IPS-20b (cell line): ENCODE measurements around the gene PAX8.

Experiments
- H3K27ac ChIP-seq: one replicate; pipeline ENCODE4 v1.5.1; 2013; ENCODE audit warnings: low read length
- H3K27me3 ChIP-seq: 2 replicates; pipeline ENCODE4 v1.6.1; 2013; ENCODE audit warnings: mild to moderate bottlenecking, low read length, inconsistent platforms; ENCODE audit not compliant: insufficient read depth
- H3K36me3 ChIP-seq: 2 replicates; pipeline ENCODE4 v1.6.1; 2013; ENCODE audit warnings: low read depth, mild to moderate bottlenecking, inconsistent platforms, low read length, moderate library complexity; ENCODE audit not compliant: insufficient read depth
- H3K4me1 ChIP-seq: 2 replicates; pipeline ENCODE4 v1.6.1; 2013; ENCODE audit warnings: mild to moderate bottlenecking, control low read depth, inconsistent platforms, low read length, moderate library complexity; ENCODE audit not compliant: insufficient read depth
- H3K4me3 ChIP-seq: 2 replicates; pipeline ENCODE4 v1.5.1; 2013; ENCODE audit warnings: mild to moderate bottlenecking, low read length, inconsistent platforms
- H3K9ac ChIP-seq: 2 replicates; pipeline ENCODE4 v1.6.1; 2013; ENCODE audit warnings: low read depth, mild to moderate bottlenecking, inconsistent platforms, low read length, moderate library complexity
- H3K9me3 ChIP-seq: 2 replicates; pipeline ENCODE4 v1.6.1; 2013; ENCODE audit warnings: mild to moderate bottlenecking, low read depth, low read length, inconsistent platforms; ENCODE audit not compliant: insufficient read depth

Gene PAX8

DNA sequence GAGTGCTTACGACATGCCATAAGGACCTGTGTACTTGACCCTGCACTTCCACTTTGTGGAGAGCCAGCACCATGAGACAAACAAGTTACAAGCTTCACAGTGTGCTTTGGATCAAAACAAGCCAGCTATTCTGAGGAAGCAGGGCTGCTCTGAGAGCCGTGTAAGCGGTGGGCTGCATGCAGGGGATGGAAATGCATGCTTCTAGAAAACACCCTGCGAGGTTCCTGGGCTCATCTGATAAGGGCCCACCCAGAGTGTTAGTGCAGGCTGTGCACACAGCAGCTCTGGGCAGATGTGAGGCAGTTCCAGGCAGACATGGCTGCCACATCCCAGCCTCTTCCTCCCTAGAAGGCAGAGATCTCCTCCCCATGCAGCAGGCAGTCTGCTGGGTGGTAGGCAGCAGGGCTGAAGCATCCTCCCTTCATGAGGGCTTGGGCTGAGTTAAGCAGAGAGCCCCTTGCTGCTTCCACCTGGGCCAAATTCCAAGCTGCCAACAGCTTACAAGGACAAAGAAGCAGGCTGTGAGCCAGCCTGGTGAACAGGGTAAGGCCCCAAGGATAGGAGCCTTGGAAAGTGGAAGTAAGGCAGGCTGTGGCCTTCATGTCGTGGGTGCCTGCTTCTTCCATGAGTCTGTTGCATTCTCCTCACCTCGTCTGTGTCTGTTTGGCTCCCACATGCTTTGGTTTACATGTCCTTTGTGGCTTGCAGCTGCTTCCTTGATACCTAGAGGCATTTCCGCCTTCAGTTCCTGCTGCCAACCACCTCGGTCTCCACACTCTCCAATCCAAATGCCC, 97.3 kb downstream of the PAX8 start:
- Histone ChIP-seq H3K36me3 (no peaks in the 10 kb centered on the region), H3K9ac (no peak overlapping the region), H3K9me3 (no peaks in the 10 kb centered on the region), H3K4me1 (no peaks in the 10 kb centered on the region), H3K4me3 (no peak overlapping the region), H3K27ac (no peak overlapping the region), H3K27me3 (no peaks in the 10 kb centered on the region)

DNA sequence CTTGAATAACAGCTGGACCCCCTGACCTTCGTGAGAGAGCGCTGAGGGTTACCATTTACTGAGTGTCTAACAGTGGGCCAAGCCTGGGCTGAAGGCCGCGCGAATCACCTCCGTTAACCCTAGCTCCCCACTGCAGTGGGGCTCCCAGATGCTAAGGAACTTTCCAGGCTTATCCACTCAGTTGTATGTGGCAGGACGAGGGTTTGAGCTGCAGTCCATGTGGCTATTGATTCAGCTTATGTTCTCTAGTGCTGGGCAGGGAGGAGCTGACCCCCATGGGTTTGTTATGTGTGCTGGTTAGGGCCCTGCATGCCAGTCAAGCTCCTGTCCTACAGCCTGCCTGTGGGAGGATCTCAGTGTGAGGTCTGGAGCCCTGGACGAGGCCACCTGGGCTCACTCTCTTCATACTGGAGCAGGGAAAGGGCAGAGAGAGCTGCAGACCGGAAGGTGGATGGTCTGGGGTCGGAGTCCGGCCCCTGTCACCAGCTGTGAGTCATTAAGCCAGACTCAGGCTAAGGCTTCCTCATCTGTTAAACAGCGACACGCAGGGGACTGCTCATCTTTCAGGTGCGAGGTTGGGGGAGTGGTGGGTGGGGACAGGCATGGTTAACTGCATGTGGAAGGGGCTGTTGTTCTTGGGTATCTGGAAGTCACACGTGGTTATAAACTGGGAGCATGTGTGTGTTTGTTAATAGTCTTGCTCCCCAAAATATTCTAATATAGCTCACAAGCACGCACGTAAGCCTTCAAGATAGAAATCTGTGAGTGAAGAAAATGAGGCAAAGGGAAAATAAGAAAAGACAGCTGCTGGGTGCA, 98.4 kb downstream of the PAX8 start:
- Histone ChIP-seq H3K27me3 (no peaks in the 10 kb centered on the region), H3K9ac (no peak overlapping the region), H3K4me1 (no peaks in the 10 kb centered on the region), H3K4me3 (no peak overlapping the region), H3K9me3 (no peaks in the 10 kb centered on the region), H3K36me3 (no peaks in the 10 kb centered on the region), H3K27ac (no peak overlapping the region)

DNA sequence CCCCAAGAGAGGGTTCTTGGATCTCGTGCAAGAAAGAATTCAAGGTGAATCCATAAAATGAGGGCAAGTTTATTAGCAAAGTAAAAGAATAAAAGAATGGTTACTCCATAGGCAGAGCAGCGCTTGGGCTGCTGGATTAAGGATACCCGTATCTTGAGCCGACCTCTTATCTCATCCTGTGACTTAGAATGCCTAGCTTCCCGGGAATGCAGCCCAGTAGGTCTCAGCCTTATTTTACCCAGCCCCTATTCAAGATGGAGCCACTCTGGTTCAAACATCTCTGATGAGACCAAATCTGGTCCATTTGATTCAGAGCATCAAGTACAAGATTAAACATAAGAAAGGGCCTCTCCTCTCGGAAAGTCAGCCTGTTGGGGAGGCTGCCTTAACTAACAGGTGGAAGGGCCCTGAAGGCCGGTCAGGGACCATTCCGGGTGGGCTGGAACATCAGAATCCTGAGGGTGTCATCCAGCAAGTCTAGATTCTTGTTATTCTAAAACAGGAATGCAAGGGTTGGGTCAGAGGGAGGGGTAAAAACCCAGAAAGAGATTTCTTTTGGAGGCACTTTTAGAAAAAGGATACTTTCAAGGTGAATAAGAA, 99.2 kb downstream of the PAX8 start:
- Histone ChIP-seq H3K9me3 (no peaks in the 10 kb centered on the region), H3K4me1 (no peaks in the 10 kb centered on the region), H3K27me3 (no peaks in the 10 kb centered on the region), H3K9ac (no peak overlapping the region), H3K36me3 (no peaks in the 10 kb centered on the region), H3K4me3 (no peak overlapping the region), H3K27ac (no peak overlapping the region)

DNA sequence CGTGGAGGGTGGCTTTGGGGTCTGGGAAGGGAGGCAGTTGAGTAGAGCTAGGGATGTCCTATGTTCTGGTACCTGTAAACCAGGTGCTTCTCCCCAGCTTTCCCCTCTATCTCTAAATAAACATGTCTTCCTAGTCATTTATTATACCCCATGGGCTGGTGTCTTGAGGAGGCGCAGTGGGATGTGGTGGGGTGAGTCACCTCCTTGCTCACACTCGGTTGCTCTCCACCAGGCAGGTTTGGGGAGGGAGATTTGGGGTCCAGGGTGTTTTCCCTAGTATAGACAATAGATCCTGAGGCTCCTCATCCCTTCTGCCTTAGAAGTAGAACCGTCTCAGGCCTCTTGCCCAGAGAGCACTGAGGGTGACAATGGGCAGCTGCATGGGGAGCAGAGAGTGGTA, 99.8 kb downstream of the PAX8 start:
- Histone ChIP-seq H3K4me1 (no peaks in the 10 kb centered on the region), H3K9ac (no peak overlapping the region), H3K27ac (no peak overlapping the region), H3K9me3 (no peaks in the 10 kb centered on the region), H3K27me3 (no peaks in the 10 kb centered on the region), H3K36me3 (no peaks in the 10 kb centered on the region), H3K4me3 (no peak overlapping the region)

DNA sequence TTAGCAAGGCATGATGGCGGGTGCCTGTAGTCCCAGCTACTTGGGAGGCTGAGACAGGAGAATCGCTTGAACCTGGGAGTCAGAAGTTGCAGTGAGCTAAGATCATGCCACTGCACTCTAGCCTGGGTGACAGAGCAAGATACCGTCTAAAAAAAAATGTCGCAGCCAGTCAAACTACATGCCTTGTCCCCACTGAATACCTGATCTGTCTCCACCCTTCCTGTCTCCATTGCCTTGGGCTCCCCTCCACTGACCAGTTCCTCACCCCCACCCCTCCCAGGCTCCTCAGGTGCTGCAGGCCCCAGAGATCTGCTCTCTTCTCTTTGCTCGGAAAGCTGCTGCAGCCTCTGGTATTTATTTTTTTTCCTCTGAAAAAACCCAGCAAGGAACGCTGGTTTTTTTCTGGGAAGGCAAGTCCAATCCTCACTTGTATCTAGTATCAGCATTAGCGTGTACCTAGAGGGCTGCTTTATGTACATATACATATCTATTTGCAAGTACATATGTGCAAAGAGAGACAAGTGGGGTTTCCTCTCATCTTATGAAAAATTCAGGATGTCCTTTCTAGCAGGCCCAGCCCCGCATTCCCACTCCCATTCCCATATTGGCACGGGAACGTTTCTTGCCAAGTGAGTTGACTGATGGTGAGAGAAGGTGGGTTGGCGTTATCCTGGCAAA, 100.5 kb downstream of the PAX8 start:
- Histone ChIP-seq H3K9ac (no peak overlapping the region), H3K9me3 (no peaks in the 10 kb centered on the region), H3K27me3 (no peaks in the 10 kb centered on the region), H3K4me3 (no peak overlapping the region), H3K36me3 (no peaks in the 10 kb centered on the region), H3K27ac (no peak overlapping the region), H3K4me1 (no peaks in the 10 kb centered on the region)

DNA sequence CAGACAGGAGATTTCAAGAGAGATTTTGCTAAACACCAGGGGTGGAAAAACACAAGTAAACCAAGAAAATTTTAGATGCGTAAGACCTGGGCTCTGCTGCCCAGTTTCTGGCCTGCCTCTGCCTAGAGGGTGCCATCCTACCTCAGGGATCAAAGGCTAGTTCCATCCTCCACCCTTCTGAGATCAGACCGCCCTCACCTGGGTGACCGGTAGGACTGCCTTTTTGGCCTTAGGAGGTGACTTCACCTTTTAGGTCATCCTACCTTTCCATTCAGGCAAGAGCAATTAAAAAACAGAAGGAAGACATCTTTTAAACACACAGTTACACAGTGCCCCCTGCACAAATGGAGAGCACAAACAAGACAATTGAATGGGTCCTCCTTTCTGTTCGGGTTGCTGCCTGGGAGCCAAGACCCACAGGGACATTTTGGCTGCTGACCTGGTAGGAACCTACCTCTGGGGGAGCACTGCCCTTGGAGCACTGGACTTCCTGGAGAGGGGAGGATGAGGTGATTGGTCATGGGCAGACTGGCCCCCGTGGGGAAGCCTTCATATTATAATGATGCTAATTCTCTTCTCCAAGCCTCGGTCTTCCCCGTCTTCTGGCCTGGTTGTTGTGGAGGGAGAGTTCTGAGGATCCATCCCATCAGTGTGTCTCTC, 101.9 kb downstream of the PAX8 start:
- Histone ChIP-seq H3K9me3 (no peaks in the 10 kb centered on the region), H3K4me3 (no peak overlapping the region), H3K27ac (no peak overlapping the region), H3K9ac (no peak overlapping the region), H3K4me1 (no peaks in the 10 kb centered on the region), H3K36me3 (no peaks in the 10 kb centered on the region), H3K27me3 (no peaks in the 10 kb centered on the region)

DNA sequence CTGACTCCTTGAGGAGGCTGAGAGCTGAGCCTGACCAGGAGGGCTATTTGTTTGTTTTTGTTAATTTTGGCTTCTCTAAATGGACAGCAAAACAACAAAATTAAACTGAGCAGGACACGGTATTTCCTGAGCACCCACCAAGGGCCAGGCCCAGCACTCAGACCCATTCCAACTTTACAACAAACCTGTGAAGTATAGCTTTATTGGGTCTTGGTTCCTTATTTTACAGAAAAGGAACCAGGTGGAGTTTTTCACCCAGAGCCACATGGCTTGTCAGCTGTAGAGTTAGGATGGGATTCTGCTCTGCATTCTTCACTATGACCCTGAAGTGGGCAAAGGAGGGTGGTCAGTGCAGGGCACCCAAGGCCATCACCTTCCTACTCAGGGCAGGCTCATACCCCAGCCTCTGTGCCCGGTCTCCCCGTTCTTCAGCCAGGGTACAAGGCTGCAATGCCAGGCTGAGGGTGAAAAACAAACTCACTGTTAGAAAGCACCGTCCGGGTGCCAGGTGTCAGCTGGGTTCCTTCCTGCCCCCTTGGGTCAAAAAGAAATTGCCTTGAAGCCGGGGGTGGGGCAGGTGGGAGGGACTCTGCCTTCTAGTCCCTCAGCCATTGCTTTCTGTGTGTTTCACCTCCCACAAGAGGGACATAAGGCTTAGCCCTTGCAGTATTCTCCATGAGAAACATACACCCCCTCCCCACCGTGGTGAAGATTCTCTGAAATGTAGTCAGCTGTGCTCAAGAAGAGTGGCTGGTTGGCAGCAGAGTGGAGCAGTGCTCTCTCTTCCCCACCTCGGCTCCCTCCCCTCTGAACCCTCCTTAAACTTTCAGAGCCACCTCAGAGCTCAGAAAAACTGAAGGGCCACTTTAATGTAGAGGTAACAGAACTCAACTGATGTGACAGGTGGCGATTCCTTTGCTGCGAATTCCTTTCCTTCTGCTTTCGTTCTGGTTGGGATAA, 102.7 kb downstream of the PAX8 start:
- Histone ChIP-seq H3K27me3 (no peaks in the 10 kb centered on the region), H3K36me3 (no peaks in the 10 kb centered on the region), H3K4me3 (no peak overlapping the region), H3K27ac (no peak overlapping the region), H3K9me3 (no peaks in the 10 kb centered on the region), H3K9ac (no peak overlapping the region), H3K4me1 (no peaks in the 10 kb centered on the region)

DNA sequence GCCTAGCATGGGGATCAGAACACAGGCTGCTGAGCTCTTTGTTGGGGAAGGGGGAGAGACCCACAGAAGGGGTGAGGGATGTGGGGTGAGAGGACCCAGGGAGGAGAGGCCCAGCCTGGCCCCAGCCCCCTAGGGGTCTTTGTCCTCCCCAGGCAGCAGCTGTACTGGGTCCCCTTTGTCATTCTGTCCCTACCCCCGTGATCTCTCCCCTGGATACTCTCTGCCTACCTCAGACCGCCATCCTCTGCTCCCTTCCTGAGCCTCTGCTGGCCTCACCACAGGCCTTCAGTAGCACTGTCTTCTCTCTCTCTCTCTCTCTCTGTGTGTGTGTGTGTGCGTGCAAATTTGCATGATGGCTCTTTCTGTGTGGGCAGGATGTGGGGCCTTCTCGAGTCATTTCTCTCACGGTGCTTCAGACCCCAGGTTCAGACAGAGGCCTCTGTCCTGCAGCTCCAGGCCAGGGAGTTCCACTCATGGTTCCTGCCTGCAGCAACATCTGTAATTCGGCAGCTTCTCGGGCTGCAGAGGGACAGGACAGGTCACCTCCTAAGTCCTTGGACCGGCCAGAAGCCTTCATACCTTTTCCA, 103.6 kb downstream of the PAX8 start:
- no peaks in the 10 kb centered on the region for H3K9me3 ChIP-seq
- no peak overlapping the region for H3K9ac ChIP-seq
- no peak overlapping the region for H3K27ac ChIP-seq
- no peaks in the 10 kb centered on the region for H3K4me1 ChIP-seq
- no peak overlapping the region for H3K4me3 ChIP-seq
- no peaks in the 10 kb centered on the region for H3K36me3 ChIP-seq
- H3K27me3 ChIP-seq, result no peaks in the 10 kb centered on the region

DNA sequence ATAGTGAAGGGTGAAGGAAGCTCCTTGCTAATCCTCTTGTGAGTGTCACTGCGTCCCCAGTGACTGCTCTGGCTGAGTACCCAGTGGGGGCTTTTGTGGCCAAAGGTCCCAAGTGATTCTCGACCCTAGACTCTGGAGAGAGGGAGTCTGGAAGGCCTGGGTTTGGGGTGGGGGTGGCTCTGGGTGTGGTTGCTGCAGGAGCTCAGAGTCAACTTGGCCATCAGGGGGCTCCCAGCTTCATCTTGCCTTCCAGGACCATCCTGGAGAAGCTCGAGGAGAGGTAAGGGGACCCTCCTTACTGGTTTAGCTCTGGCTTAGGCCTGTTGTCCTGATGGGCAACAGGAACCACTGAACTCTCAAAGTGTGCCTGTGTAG, 104.4 kb downstream of the PAX8 start:
- no peak overlapping the region for H3K27ac ChIP-seq

DNA sequence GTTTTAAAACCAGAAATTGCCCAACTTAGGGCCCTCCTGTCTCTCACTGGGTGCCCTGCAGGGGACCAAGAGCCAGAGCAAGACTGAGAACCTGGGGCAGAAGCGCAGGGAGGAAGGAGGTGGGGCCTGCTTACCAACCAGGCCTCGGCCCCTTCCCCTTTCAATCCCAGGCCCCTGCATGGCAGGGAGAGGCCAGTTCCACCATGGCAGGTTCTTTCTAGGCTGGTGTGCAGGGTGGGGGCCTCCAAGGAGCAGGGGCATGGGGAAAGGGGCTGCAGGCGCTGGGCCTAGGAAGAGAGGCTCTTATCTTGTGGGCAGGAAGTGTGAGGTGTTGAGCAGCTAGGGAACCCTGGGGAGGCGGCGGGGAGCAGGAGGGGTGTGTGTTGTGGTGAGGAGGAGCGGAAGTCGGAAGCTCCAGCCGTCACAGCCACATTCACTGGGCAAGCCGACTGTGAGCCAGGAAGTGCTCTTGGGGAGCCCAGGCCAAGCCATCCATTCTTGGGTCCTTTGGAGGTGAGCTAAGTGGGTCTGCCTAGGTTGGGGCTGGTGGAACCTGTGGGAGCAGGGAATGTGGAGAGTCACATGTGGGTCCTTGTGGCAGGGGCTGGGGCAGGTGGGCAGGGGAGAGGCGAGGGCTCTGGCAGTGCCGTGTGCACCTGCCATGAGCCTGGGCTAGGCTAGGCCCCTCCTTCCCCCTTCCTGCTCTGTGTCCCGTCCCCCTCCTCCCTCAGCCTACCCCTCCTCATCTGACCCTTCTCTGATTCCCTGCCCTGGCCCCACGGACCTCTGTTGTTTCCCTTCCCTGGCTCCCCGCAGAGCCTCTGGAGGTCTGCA, 105.0 kb downstream of the PAX8 start, which contains the start of gene PSD4:
TSS of gene PSD4 (plus strand) at position 430 of the 834 bp plus-strand sequence. CDS start 8,486 bp downstream, outside the sequence.
- no peak within 1 kb of the TSS for H3K4me3 ChIP-seq
- H3K4me1 ChIP-seq, result no peaks in the 10 kb centered on the region
- no peaks in the 10 kb centered on the region for H3K9me3 ChIP-seq
- H3K27ac ChIP-seq, result no peak within 1 kb of the TSS
- no peak within 1 kb of the TSS for H3K9ac ChIP-seq
- H3K27me3 ChIP-seq, result no peaks in the 10 kb centered on the region
- no peaks in the 10 kb centered on the region for H3K36me3 ChIP-seq

More for the DNA sequence above, 104.4 kb downstream of the PAX8 start:
- H3K27me3 ChIP-seq, result no peaks in the 10 kb centered on the region
- H3K9me3 ChIP-seq, result no peaks in the 10 kb centered on the region
- no peak overlapping the region for H3K9ac ChIP-seq
- no peaks in the 10 kb centered on the region for H3K4me1 ChIP-seq
- H3K4me3 ChIP-seq, result no peak overlapping the region
- no peaks in the 10 kb centered on the region for H3K36me3 ChIP-seq
